Breast epithelium (tissue), 4 donors: Measurements from ENCODE around the gene CLN6. TPM values are rescaled to one million over a fixed set of nuclear protein-coding genes. Genes with fewer than 3 reads are reported as not detected.
A peak's percentile ranks its signal among the peaks of the same experiment; 100 is the strongest.

Experiments
- DNase-seq, 2 donors: peaks; one replicate each; pipeline ENCODE4 v3.0.0-alpha.2; 2019; ENCODE audit warnings: low spot score in 2 of 2
- H3K27ac ChIP-seq, 2 donors: fragments of 200-600 bp; sonication (generic) in 1 of 2; one replicate each; pipeline ENCODE4 v1.5.1; 2016 to 2019; ENCODE audit warnings: mild to moderate bottlenecking in 1 of 2
- H3K27me3 ChIP-seq, 2 donors: fragments of 200-600 bp; sonication (generic) in 1 of 2; one replicate each; pipeline versions ENCODE4 v1.5.1 to v1.6.0; 2017 to 2019; ENCODE audit warnings: control low read depth in 1 of 2, mild to moderate bottlenecking in 1 of 2
- H3K36me3 ChIP-seq: fragments of 200-600 bp; one replicate; pipeline ENCODE4 v1.5.1; 2019
- H3K4me1 ChIP-seq, 2 donors: fragments of 200-600 bp; sonication (generic); one replicate each; pipeline ENCODE4 v1.5.1; 2016 to 2019; ENCODE audit warnings: control low read depth in 1 of 2
- H3K4me3 ChIP-seq, 3 donors: fragments of 200-600 bp; sonication (generic); 1 replicate in 2 of 3; 2 replicates in 1 of 3; pipeline ENCODE4 v1.5.1; 2016 to 2019; ENCODE audit warnings: mild to moderate bottlenecking in 3 of 3, moderate library complexity in 2 of 3
- H3K9me3 ChIP-seq, 2 donors: fragments of 200-600 bp; sonication (generic) in 1 of 2; one replicate each; pipeline ENCODE4 v1.5.1; 2016 to 2019; ENCODE audit warnings: control low read depth in 1 of 2
- CTCF ChIP-seq, 3 donors: fragments of 450-650 bp; IDR thresholded peaks; one replicate each; pipeline ENCODE4 v1.5.1; 2016 to 2017; ENCODE audit warnings: antibody characterized with exemption in 3 of 3, mild to moderate bottlenecking in 3 of 3, moderate library complexity in 3 of 3
- POLR2A ChIP-seq: fragments of 450-650 bp; IDR thresholded peaks from one replicate; pipeline ENCODE4 v1.6.1; 2016; ENCODE audit warnings: antibody characterized with exemption, mild to moderate bottlenecking, moderate library complexity
- POLR2AphosphoS5 ChIP-seq, 3 donors: sonication (generic); formaldehyde crosslinking; IDR thresholded peaks; one replicate each; pipeline ENCODE4 v1.6.1; 2017; ENCODE audit warnings: antibody characterized with exemption in 3 of 3
- intact Hi-C: fragments of 100-400 bp; cut with DNase I; formaldehyde crosslinking; loops from one replicate; pipeline ENCODE4 v1.15.1; 2023; ENCODE audit warnings: low total_unique reads
- total RNA-seq, 3 donors: library from RNA; depleted of rRNA; stranded (reverse); fragments of >200 nt; gene quantifications; one replicate each; pipeline ENCODE4 v1.1.0, GENCODE V29; 2016

The CLN6 gene
- total RNA-seq, 3 donors from 2014 or later: 16.5 to 23.1 (median 18.4) TPM

GRCh38 chr15:68261980-68262379 is 32.5 kb upstream of the CLN6 start:
- Histone ChIP-seq H3K4me1 (no peaks in the 10 kb centered on the region), H3K4me3 (no peak overlapping the region), H3K27ac (no peak overlapping the region), H3K9me3 (no peaks in the 10 kb centered on the region), H3K36me3 (no peaks in the 10 kb centered on the region), H3K27me3 (no peaks in the 10 kb centered on the region)
- intact Hi-C loops: no loop called here
- TF ChIP-seq CTCF (IDR thresholded peaks at IDR 0.05) (no peak), POLR2AphosphoS5 (IDR thresholded peaks at IDR 0.05) (no peak), POLR2A (no peak)
- DNase-seq: no peak

GRCh38 chr15:68261241-68261640 is 31.7 kb upstream of the CLN6 start:
- intact Hi-C loops: no loop called here
- Histone ChIP-seq H3K4me1 (no peaks in the 10 kb centered on the region), H3K4me3 (no peak overlapping the region), H3K27me3 (no peaks in the 10 kb centered on the region), H3K36me3 (no peaks in the 10 kb centered on the region), H3K9me3 (no peaks in the 10 kb centered on the region), H3K27ac (no peak overlapping the region)
- TF ChIP-seq CTCF (IDR thresholded peaks at IDR 0.05): no peak
- TF ChIP-seq POLR2AphosphoS5 (IDR thresholded peaks at IDR 0.05): no peak
- no peak for TF ChIP-seq POLR2A
- DNase-seq: no peak

GRCh38 chr15:68259883-68260282 is 30.4 kb upstream of the CLN6 start:
- TF ChIP-seq CTCF (IDR thresholded peaks at IDR 0.05) (no peak), POLR2A (no peak), POLR2AphosphoS5 (IDR thresholded peaks at IDR 0.05) (no peak)
- no peaks in the 10 kb centered on the region for H3K9me3 ChIP-seq
- H3K4me3 ChIP-seq: no peak overlapping the region
- peak overlapping the region in 1 of 2 donors; percentile 4 for H3K27ac ChIP-seq
- no peak for DNase-seq
- H3K36me3 ChIP-seq: no peaks in the 10 kb centered on the region
- H3K4me1 ChIP-seq: no peaks in the 10 kb centered on the region
- intact Hi-C loops: no loop called here
- no peaks in the 10 kb centered on the region for H3K27me3 ChIP-seq

- Histone ChIP-seq H3K4me3 (no peak overlapping the region), H3K27ac (peak overlapping the region; percentile 5 to 62), H3K36me3 (no peaks in the 10 kb centered on the region), H3K9me3 (no peaks in the 10 kb centered on the region), H3K4me1 (no peaks in the 10 kb centered on the region), H3K27me3 (no peaks in the 10 kb centered on the region)
- intact Hi-C loops: no loop called here
- TF ChIP-seq CTCF (IDR thresholded peaks at IDR 0.05): no peak
- TF ChIP-seq POLR2A: no peak
- TF ChIP-seq POLR2AphosphoS5 (IDR thresholded peaks at IDR 0.05): peak in 1 of 3 donors; percentile 39
- no peak for DNase-seq
These were observed 29.2 kb upstream of the CLN6 start for GRCh38 chr15:68258692-68259091.

- intact Hi-C loops: no loop called here
- peak; percentile 83 for TF ChIP-seq POLR2A
- peak in 2 of 3 donors; percentile 17 to 26 for TF ChIP-seq CTCF (IDR thresholded peaks at IDR 0.05)
- TF ChIP-seq POLR2AphosphoS5 (IDR thresholded peaks at IDR 0.05): peak; percentile 93 to 98 (median 97)
These were observed 27.3 kb upstream of the CLN6 start for GRCh38 chr15:68256675-68257450.

More at GRCh38 chr15:68256675-68257450, 27.3 kb upstream of the CLN6 start:
- H3K4me1 ChIP-seq: peaks cover 0 to 3% of the 10 kb centered on the region in 2 donors
- H3K27me3 ChIP-seq: no peaks in the 10 kb centered on the region
- no peaks in the 10 kb centered on the region for H3K9me3 ChIP-seq
- H3K36me3 ChIP-seq: no peaks in the 10 kb centered on the region
- peak overlapping the region; percentile 54 to 73 (median 55) for H3K4me3 ChIP-seq
- H3K27ac ChIP-seq: peak overlapping the region; percentile 95 to 98
- DNase-seq: peak; percentile 92 to 94
